ENCODE data around the gene SLC25A43.

- TF ChIP-seq POLR2A (IDR thresholded peaks at IDR 0.05) (no peak), CTCF (IDR thresholded peaks at IDR 0.05) (no peak)
These were observed 68.9 kb downstream of the SLC25A43 start, which contains the start of gene SLC25A5 for GRCh38 chrX:119467842-119468550.
